KMS-11 (cell line): Measurements from ENCODE around the gene CRYBG1.

Source experiments
- H2AFZ ChIP-seq: fragments of 200-600 bp; sonication (generic); 2 replicates; pipeline ENCODE4 v1.6.1; 2016; ENCODE audit warnings: antibody characterized with exemption, mixed run types, low read depth
- H3K27ac ChIP-seq: fragments of 200-600 bp; sonication (generic); 2 replicates; pipeline ENCODE4 v1.6.1; 2016; ENCODE audit warnings: mild to moderate bottlenecking, mixed run types
- H3K27me3 ChIP-seq: fragments of 200-600 bp; sonication (generic); 2 replicates; pipeline ENCODE4 v1.6.1; 2017; ENCODE audit warnings: mild to moderate bottlenecking, low read depth, mixed run types, moderate library complexity; ENCODE audit not compliant: insufficient read depth
- H3K36me3 ChIP-seq: fragments of 200-600 bp; sonication (generic); 2 replicates; pipeline ENCODE4 v1.6.1; 2017; ENCODE audit warnings: mild to moderate bottlenecking, mixed run types; ENCODE audit not compliant: insufficient read depth
- H3K4me1 ChIP-seq: fragments of 200-600 bp; sonication (generic); 2 replicates; pipeline ENCODE4 v1.6.1; 2016; ENCODE audit warnings: mild to moderate bottlenecking, low read depth, mixed run types; ENCODE audit not compliant: poor library complexity, severe bottlenecking
- H3K4me2 ChIP-seq: fragments of 200-600 bp; sonication (generic); 2 replicates; pipeline ENCODE4 v1.7.0; 2016; ENCODE audit warnings: mild to moderate bottlenecking, mixed run types
- H3K4me3 ChIP-seq: fragments of 200-600 bp; sonication (generic); IDR thresholded peaks from 2 replicates; pipeline ENCODE4 v1.6.1; 2017; ENCODE audit warnings: low read depth, low read length, mixed read lengths; ENCODE audit not compliant: insufficient read depth
- H3K79me2 ChIP-seq: fragments of 200-600 bp; sonication (generic); 2 replicates; pipeline ENCODE4 v1.6.1; 2016; ENCODE audit warnings: low read depth, mixed run types; ENCODE audit not compliant: insufficient read depth
- H3K9ac ChIP-seq: fragments of 200-600 bp; sonication (generic); 2 replicates; pipeline ENCODE4 v1.6.1; 2016; ENCODE audit warnings: mild to moderate bottlenecking, mixed run types
- H4K20me1 ChIP-seq: fragments of 200-600 bp; sonication (generic); 2 replicates; pipeline ENCODE4 v1.6.1; 2016; ENCODE audit warnings: mild to moderate bottlenecking, mixed run types; ENCODE audit not compliant: insufficient read depth
- CTCF ChIP-seq: fragments of 200-600 bp; sonication (generic); conservative IDR thresholded peaks from 2 replicates; pipeline ENCODE4 v1.6.1; 2017; ENCODE audit warnings: low read depth, mild to moderate bottlenecking, antibody characterized with exemption, low read length, moderate library complexity, mixed read lengths

The CRYBG1 gene

GRCh38 chr6:106379951-106380350, 19.4 kb downstream of the CRYBG1 start:
- Histone ChIP-seq H4K20me1 (no peaks in the 10 kb centered on the region), H3K79me2 (no peaks in the 10 kb centered on the region), H3K4me3 (no peak overlapping the region), H3K4me1 (no peaks in the 10 kb centered on the region), H3K27ac (no peak overlapping the region), H3K4me2 (no peak overlapping the region), H3K36me3 (no peaks in the 10 kb centered on the region), H3K9ac (no peak overlapping the region), H2AFZ (no peak overlapping the region), H3K27me3 (no peaks in the 10 kb centered on the region)
- no peak for TF ChIP-seq CTCF

GRCh38 chr6:106380407-106380806, 19.9 kb downstream of the CRYBG1 start:
- H3K4me1 ChIP-seq = no peaks in the 10 kb centered on the region
- no peak overlapping the region for H3K4me3 ChIP-seq
- H4K20me1 ChIP-seq = no peaks in the 10 kb centered on the region
- no peak overlapping the region for H3K27ac ChIP-seq
- no peak overlapping the region for H2AFZ ChIP-seq
- no peak overlapping the region for H3K9ac ChIP-seq
- H3K79me2 ChIP-seq = no peaks in the 10 kb centered on the region
- H3K27me3 ChIP-seq = no peaks in the 10 kb centered on the region
- H3K36me3 ChIP-seq = no peaks in the 10 kb centered on the region
- TF ChIP-seq CTCF = no peak
- H3K4me2 ChIP-seq = no peak overlapping the region

- Histone ChIP-seq H3K9ac (no peak overlapping the region), H3K4me2 (no peak overlapping the region), H3K4me1 (no peaks in the 10 kb centered on the region), H3K27me3 (no peaks in the 10 kb centered on the region), H3K36me3 (no peaks in the 10 kb centered on the region), H4K20me1 (no peaks in the 10 kb centered on the region), H3K27ac (no peak overlapping the region), H2AFZ (no peak overlapping the region), H3K4me3 (no peak overlapping the region), H3K79me2 (no peaks in the 10 kb centered on the region)
- no peak for TF ChIP-seq CTCF
Measured at GRCh38 chr6:106381223-106381622, 20.7 kb downstream of the CRYBG1 start.

- Histone ChIP-seq H3K9ac (no peak overlapping the region), H3K4me1 (no peaks in the 10 kb centered on the region), H4K20me1 (no peaks in the 10 kb centered on the region), H3K36me3 (no peaks in the 10 kb centered on the region), H3K27me3 (no peaks in the 10 kb centered on the region), H3K79me2 (no peaks in the 10 kb centered on the region), H3K27ac (no peak overlapping the region), H3K4me3 (no peak overlapping the region), H2AFZ (no peak overlapping the region), H3K4me2 (no peak overlapping the region)
- no peak for TF ChIP-seq CTCF
Measured at GRCh38 chr6:106381881-106382280, 21.4 kb downstream of the CRYBG1 start.

GRCh38 chr6:106383573-106383972, 23.1 kb downstream of the CRYBG1 start:
- H3K36me3 ChIP-seq = no peaks in the 10 kb centered on the region
- no peaks in the 10 kb centered on the region for H3K79me2 ChIP-seq
- no peaks in the 10 kb centered on the region for H4K20me1 ChIP-seq
- no peak for TF ChIP-seq CTCF
- H3K27me3 ChIP-seq = no peaks in the 10 kb centered on the region
- H3K27ac ChIP-seq = no peak overlapping the region
- no peak overlapping the region for H3K4me2 ChIP-seq
- no peak overlapping the region for H3K9ac ChIP-seq
- H3K4me1 ChIP-seq = no peaks in the 10 kb centered on the region
- H2AFZ ChIP-seq = no peak overlapping the region
- H3K4me3 ChIP-seq = no peak overlapping the region
